NCI-H748 (cell line): ENCODE measurements around the gene GOLT1A.

Source experiments
- DNase-seq: peaks from one replicate; lab custom pipeline; 2025; ENCODE audit not compliant: unreplicated experiment; lab: John Stamatoyannopoulos, UW

Gene GOLT1A

DNA sequence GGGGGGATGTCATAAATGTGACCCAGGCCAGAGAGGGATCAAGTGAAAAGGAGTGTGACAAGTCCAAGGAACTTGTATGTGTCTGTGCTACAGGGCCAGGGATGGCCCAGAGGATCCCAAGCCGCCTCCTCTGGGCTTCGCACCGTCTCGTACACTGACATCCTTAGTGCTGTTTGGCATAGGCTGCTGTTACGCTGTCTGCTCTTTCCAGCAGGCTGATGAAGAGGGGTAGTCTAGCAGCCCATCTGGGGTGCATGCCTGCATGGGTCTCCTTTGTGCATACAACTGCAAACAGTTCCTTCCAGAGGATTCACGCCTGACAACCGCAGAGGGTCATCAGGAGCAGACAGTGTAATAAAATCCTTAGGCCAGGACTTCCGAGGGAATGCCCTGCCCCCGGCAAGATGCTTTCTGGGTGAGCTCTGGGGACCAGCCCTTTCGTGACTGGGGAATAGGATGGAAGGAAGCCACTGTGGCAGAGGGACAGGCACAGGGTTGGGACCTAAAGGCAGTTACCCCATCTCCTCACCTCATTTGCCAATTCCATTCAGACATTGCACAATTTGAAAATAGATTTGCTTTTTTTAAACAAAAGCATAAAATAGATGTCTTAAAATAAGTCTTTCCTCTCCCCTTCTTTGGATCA is 6.3 kb upstream of the GOLT1A start:
- DNase-seq = no peak

DNA sequence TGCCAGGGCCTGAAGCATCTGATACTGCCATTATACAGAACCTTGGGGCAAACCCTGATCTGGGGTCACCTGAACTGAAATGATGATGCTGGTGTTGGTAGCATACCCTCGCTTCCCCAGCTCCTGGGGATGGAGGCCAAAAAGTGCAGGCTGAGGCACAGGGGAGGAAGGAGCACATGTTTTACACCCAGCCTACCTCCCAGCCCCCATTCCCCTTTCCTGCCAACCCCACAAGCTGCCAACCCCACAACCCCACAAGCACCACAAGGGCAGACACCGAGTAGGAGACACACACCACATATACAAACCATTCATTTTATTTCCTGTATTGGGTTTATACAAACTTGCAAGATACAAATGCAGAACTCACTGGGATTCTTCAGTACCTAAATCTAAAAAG is 4.8 kb upstream of the GOLT1A start:
- DNase-seq = no peak

DNA sequence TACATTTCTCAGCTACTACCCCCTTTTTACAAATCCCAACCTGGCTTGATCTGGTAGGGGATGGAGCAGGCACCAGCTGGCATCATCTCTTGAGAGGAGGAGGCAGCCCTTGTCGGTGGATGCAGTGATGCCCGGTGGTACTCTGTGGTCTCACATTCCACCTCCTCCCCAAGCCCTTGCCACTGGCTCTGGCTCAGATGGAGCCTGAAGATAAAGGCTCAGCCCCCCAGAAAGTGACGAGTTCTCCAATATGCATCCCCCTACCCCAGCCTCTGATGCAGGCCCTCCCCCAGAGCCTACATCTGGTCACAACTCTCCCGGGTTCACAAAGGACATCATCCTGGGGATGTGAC is 3.8 kb upstream of the GOLT1A start:
- no peak for DNase-seq

DNA sequence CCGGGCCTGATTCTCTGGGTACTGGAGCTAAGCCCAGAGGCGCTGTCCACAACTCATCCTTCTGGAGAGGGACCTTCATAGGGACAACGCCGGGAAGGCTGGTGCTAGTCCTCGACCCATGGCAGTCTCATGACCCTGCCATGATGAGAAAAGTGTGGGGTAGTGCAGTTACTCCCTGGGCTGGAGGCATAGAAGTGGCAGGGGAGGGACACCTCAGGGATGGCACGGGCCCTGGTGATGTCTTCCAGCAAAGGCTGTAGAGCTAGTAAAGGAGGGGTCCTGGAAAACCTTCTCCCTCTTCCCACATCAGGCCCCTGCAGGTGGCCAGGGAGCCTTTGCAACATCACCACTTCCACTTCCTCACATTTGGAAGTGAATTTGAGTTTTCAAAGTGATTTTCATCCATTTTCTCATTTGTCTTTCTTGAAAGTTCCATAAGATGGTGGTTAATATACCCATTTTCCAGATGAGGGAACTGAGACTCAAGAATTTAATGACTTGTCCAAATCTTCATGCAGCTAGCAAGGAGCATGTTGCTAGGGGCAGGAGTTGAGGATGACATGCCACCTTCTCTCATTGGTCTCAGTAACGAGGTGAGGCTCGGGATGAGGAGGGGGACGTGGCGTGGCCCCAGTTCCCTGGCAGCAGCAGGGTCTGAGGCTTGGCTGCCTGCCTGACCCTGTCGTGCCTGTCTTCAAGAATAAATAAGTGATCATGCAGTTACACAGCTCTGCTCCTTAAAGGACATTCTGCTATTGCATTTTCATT is 3.3 kb upstream of the GOLT1A start:
- no peak for DNase-seq

DNA sequence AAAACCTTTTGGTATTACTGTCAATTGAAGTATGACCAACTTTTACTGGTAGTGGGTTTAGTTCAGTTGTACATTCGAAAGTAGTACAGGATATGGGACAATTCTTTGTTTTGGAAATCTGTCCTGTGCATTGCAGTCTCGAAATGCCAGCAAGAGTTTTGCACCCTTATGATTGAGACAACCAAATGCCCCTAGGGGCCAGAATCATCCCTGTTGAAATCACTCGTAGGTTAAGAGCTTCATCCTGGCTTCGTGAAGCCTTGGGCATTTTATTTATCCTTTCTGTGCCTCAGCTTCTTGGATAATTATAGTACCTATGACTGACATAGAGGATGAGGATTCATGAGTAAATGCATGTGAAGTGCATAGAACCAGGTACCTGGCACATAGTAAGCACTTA is 2.4 kb upstream of the GOLT1A start:
- no peak for DNase-seq

DNA sequence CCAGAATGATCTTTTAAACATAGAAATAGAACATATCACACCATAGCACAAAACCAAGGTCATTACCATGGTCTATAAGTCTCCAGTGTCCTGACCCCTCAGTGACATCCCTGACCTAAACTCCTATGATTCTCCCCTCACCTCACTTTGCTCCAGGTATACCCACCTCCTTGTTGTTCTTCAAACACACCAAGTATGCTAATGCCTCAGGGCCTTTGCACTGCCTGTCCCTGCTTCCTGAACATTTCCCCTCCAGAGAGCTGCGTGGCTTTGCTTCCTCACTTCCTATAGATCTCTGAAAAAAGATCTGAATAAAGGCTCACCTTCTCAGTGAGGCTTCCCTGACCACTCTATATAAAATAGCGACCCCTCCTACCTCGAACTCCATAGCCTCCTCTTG is 1.1 kb downstream of the GOLT1A start:
- DNase-seq = no peak

DNA sequence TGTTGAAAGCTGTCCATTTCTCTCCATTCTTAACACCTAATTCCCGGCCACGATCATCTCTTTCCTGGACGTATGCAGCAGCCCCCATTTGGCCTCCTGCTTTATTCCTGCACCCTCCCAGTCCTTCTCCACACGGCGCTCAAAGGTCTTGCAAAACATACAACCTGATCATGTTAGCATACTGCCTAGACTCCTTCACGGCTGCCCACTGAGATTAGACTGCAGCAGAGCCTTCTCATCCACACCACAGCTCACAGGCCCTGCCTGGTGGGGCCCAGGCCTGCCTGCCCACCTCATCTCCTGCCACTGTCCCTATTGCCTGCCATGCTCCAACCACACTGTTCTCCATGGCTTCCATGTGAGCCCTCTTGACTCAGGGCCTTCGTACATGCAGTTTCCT is 2.7 kb downstream of the GOLT1A start:
- DNase-seq = no peak

DNA sequence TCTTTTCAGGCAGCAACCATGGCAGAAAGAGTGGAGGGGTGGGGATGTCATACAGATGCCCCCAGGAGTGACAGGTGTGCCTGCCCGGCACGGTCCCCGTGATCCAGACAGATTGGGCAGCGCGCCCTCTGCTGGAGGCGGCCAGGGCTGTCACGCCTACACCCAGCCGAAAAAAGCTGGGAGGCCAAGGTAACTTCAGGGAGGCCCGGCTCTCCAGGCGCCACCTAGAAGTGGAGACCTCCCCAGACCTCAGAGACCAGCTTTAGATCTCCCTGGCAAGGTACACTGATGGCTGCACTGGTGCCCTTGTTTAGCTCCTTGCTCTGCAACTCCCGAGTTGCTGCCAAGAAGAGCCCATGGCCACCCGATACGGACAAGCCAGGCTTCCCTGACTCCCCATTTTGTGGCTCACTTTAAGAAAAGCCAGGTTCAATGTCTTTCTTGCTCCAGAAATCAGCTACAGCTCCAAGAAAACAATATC is 6.6 kb downstream of the GOLT1A start:
- peak; percentile 36 for DNase-seq

DNA sequence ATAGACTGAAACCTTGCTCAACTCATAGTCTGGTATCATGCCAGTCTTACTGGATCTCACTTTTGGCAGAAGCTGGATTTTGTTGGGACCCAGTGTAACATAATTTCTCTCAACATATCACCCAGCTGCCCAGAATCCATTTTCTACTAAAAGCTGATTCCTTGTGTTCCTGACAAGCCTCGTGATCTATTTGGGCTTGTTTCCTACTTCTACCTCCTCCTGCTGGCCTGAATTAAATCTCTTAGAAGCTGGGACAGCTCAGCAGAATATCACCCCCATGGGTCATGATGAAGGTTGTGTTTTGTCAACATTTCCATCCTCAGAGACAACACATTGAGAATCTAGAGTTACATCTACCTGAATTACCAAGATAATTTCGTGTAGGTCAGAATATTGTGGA is 7.7 kb downstream of the GOLT1A start:
- no peak for DNase-seq

DNA sequence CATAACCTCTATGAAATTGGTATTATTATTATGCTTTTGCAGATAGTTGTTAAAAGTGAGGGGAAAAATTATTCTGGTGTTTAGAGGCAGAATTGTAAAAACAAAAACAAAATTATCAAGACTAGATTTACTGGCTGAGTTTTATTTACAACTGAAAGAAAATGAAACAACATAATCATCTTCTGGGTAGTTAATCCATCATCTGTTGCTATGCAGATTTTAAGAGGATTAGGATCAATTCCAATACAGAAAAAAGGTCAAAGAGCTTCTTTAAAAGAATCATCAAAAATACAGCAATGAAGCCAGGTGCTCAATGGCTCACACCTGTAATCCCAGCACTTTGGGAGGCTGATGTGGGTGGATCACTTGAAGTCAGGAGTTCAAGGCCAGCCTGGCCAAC is 8.3 kb downstream of the GOLT1A start:
- DNase-seq = no peak

DNA sequence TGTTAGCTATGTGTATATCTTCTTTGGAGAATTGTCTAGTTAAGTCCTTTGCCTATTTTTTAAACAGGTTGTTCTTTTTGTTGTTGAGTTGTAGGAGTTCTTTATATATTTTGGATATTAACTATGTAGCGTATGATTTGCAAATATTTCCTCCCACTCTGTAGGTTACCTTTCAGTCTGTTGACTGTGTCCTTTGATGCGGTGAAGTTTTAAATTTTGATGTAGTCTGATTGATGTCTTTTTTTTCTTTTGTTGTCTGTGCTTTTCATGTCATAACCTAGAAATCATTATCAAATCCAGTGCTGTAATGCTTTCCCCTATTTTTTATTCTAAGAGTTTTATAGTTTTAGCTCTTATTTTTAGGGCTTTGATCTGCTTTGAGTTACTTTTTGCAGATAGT is 8.8 kb downstream of the GOLT1A start:
- DNase-seq = no peak

DNA sequence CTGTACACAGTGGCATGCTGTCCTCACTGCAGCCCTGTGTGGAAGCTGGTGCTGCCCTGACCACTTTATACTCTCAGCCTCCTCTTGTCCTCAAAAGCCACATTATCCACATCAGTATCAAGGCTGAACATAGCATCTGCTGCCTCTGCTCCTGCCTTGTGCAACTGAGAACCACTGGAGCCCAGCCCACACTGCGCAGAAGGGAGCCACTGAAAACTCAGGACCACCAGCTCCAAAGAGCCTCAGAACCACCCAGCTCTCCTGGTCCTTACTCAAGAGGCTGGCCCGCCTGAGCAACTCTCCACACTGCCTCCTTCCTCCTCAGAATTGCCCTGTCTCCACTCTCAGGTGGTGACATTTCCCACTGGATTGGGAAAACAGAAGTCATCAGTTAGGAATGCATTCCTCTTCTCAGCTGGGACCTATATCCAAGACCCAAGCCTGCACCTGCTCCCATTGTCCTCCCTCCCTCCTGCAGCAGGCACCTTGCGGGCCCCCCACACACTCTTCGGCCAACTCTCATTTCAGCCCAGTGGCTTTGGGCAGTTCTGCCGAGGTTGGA is 10.5 kb downstream of the GOLT1A start:
- DNase-seq = no peak

DNA sequence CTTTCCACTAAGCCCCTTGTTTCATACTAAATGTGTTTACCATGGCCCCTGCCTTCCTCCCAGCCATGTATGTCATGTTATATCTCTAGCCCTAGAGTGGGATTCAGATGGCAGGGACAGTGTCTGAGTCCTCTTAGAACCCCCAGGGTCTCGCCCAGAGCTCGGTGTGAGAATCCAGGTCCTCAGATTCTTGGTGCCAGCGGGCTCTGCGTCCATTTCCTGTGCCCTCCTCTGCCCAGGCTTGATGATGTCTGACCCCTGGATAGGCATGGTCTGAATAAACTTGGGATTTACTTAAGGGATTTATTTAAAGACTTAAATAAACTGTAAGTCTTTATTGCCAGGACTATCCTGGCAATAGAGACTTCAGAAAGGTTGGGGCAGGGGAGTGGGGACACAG is 11.3 kb downstream of the GOLT1A start:
- no peak for DNase-seq

DNA sequence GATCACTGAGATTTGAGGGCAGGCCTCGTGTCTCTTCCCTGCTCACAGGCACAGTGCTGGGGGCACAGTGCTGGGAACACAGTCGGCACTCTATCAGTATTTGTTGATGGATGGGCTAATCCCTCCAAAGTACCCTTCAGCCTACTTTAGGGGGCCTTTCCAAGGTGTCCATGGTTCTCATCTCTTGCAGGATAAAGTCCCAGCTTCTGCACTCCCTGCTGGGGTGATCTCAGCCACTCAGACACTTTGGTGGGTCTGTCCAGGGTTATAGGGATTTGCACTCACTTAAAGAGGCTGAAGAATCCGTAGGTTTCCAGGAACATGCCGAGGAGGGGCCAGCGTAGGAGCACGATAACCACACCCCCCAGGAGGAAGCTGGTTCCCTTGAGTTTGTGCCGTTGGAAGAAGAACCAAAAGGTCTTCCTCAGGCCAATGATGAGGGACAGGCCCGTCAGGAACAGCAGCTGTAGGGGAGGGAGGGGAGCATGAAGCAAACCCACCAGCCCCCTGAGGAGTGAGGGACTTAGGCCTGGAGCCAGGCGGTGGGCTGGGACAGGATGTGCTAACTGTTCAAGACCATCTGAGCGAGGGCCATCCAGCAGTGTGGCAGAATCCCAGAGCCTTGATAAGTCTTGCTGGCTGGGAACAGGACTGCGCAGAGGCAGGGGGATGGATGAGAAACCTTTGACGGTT is 12.3 kb downstream of the GOLT1A start:
- DNase-seq = no peak

DNA sequence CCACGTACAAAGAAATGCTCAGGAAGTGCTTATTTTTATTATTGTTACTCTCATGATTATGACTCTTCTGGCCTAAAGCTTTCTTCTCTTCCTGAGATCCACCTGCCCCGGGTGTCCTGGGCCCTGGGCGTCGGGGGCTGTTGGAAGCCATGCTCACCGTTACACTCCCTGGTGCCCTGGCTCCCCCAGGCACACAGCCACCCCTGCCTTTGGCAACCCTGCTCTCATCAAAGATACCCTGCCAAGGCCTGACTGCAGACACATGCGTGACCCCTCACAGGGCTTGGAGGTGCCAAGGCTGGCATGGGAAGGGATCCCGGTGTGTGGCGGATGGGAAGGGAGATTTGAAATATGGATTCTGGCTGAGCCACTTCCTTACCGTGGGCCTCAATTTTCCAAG is 14.2 kb downstream of the GOLT1A start:
- DNase-seq = no peak

DNA sequence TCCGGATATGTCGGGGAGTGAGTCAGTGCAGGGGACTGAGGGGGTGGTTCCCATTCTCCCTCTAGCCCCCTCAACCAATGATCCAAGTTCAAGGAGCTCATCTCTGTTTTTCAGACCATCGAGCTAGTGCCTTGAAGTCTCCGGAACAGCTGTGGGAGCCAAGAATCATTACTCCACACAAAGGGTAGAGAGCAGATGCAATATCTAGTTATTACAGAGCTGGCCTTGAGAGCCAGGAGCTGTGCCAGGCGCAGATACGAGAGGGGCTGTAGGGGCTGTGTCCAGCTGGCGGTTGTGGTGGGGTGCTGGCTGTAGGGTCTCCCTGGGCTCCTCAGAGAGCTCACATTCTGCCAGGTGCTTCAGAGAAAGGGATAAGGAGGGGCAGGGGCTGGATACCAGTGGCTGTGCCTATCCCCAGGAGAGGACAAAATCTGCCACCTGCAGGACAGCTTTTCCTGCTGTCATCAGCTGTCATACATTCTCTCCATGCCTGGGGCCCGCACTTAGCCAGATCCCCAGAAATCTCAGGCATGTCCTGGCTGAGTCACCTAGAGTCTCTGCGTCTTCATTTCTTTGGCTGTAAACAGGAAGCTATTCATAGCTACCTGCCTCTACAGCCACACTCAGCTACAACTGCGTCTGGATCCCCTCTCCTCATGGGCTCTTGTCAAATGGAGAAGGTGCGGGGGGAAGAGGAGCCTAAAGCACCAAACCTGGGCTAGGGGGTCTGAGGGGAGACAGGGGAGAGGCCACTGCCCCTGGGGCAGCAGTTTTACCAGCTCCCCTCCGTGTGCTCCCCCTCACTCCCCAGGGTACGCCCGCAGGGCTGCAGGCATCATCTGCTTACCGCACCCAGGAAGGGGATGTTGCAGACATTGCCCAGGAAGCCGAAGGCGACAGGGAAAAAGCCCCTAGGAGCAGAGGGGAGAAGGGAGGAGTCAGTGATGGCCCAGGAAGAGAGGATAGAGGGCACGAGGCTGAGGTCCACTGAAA is 15.1 kb downstream of the GOLT1A start:
- DNase-seq = no peak

DNA sequence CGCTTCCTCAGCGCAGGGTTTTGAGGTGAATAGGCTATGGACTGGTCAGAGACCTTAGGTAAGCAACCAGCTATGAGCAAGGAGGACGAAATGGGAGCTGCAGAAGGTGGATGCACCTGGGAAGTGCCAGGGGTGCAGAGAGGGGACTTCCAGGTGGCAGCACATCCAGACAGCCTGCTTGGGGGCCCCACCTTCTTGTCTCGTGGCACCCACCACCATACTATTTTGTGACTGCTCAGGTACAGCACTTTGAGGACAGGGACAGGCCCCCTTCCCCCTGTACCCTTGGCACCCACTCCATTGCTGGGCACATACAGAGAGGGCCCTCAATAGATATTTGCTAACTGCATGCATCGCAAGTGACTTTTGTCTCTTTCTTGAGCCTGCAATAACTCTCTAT is 16.7 kb downstream of the GOLT1A start:
- no peak for DNase-seq

DNA sequence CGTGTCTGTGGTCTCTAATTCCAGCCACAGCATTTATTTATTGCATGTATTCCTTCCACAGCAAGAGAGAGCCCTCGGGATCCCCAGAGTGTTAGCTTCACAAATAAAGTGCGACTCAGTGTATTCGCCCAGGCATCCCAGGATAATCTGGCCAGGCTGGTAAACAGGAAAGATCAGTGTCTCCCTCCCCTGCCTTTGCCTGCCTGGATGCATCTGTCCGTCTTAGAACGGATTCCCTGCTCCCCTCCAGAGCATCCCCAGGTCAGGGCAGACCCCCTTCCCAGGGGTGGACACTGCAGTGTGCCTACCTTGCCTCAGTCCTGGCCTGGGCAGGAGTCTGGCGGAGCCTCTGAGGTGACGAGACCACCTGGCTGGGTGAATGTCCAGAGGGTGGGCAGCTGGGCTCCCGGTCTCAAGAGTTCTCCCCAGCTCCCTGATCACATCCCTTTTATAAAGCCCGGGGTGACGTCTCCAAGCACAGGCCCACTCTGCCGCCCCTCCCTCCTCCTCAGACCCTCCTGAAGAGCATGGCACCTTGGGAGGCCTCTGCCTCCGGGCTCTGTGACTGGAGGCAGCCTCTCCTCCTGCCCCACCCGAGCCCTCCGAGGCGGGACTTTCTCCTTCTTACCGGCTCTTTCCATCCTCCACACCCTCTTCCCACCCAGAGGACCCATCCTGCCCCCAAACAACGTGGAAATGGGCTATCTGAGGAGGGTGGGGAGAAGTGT is 17.6 kb downstream of the GOLT1A start, which contains the start of gene KISS1:
Gene KISS1 (minus strand): TSS at position 424 of the 728 bp plus-strand sequence. CDS start 3,615 bp downstream, outside the sequence.
- no peak for DNase-seq

DNA sequence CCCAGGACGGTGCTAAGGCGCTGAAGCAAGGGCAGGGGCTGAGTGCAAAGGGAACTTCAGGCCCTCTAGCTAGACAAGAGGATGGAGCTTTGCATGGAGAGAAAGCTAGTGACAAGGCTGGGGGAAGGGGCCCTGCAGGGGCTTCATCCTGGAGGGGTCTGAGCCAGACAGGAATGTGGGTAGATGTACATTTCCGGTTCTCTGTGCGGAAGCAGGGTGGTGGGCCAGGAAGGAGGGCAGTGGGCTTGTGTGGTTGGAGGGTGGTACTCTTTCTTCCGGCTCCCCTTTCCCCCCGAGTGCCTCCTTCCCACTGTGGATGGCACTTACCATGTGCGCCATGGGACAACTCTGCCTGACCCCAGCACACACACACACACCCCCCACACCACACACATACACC is 19.0 kb downstream of the GOLT1A start:
- no peak for DNase-seq

DNA sequence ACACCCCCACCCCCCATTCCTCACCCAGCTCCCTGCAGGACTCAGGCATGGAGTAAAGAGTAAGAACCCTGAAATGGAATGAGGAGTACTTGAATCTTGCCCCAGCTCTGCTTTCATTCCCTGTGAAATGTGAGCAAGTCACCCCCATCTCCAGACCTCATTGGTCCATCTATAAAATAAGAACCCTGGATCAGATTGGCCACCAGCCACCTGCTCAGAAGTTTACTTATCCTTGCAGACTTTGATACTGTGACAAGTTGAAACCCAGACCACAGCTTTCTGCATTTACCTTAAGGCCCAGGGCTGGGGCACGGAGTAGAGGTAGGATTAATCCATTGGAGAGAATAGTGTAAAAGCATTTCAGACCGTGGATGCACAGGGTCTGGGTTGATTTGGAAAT is 19.7 kb downstream of the GOLT1A start:
- no peak for DNase-seq
